ENCODE data around the gene KLF13. TPM values are rescaled to one million over a fixed set of nuclear protein-coding genes. Genes with fewer than 3 reads are reported as not detected.

The KLF13 gene
- total and polyA plus RNA-seq, 2 experiments from 2014 or later, result 23.5 to 28.6 TPM

DNA sequence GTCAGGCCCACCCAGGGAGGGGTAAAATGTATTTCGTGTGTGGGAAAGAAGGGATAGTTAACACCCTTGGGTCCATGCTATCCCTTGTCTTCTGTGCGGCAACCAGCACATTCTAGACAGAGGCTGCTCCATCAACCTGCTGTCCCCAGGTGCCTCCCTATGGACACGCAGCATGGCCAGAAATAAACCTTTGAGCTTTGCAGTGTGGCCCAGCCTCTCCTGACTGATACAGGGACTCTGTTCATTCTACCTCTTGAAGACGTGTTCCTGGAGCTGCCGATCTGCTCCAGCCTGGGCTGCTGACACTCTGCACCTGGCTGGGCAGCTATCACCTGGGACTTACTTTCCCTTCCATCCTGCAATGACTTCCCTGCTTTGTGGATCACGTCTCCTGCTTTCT is 4.1 kb upstream of the KLF13 start:
- H4K20me1 ChIP-seq (replicated peaks; ENCODE audit: insufficient read depth), result peaks cover 4% of the 10 kb centered on the region; the same call in 1 of the 2 replicates
- H2AFZ ChIP-seq, result no peak overlapping the region
- Mint-ChIP-seq H3K4me3 (no peak overlapping the region), H3K9me3 (0 out of 3 replicates have a peak, but pooled peaks cover 4% of the 10 kb centered on the region), H3K27me3 (ENCODE audit: insufficient read depth, low read depth, poor library complexity) (peaks cover 5% of the 10 kb centered on the region), H3K4me1 (peaks cover 15% of the 10 kb centered on the region; the same call in 2 of the 3 replicates), H3K36me3 (ENCODE audit: low read depth) (no peaks in the 10 kb centered on the region), H3K27ac (no peak overlapping the region)
- H3K27ac ChIP-seq (ENCODE audit: low read depth), result no peak overlapping the region
- TF ChIP-seq CREB1 (CRISPR knock-in tag; IDR thresholded peaks at IDR 0.05; ENCODE audit: low read depth), result no peak
- TF ChIP-seq ZNF331 (CRISPR knock-in tag; IDR thresholded peaks at IDR 0.05; ENCODE audit: low read depth), result no peak
- TF ChIP-seq, protein P1, sequence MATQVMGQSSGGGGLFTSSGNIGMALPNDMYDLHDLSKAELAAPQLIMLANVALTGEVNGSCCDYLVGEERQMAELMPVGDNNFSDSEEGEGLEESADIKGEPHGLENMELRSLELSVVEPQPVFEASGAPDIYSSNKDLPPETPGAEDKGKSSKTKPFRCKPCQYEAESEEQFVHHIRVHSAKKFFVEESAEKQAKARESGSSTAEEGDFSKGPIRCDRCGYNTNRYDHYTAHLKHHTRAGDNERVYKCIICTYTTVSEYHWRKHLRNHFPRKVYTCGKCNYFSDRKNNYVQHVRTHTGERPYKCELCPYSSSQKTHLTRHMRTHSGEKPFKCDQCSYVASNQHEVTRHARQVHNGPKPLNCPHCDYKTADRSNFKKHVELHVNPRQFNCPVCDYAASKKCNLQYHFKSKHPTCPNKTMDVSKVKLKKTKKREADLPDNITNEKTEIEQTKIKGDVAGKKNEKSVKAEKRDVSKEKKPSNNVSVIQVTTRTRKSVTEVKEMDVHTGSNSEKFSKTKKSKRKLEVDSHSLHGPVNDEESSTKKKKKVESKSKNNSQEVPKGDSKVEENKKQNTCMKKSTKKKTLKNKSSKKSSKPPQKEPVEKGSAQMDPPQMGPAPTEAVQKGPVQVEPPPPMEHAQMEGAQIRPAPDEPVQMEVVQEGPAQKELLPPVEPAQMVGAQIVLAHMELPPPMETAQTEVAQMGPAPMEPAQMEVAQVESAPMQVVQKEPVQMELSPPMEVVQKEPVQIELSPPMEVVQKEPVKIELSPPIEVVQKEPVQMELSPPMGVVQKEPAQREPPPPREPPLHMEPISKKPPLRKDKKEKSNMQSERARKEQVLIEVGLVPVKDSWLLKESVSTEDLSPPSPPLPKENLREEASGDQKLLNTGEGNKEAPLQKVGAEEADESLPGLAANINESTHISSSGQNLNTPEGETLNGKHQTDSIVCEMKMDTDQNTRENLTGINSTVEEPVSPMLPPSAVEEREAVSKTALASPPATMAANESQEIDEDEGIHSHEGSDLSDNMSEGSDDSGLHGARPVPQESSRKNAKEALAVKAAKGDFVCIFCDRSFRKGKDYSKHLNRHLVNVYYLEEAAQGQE (IDR thresholded peaks at IDR 0.05; ENCODE audit: unreplicated experiment), result no peak
- no peak for TF ChIP-seq NANOG (IDR thresholded peaks at IDR 0.05; ENCODE audit: borderline replicate concordance)
- TF ChIP-seq, protein P2, sequence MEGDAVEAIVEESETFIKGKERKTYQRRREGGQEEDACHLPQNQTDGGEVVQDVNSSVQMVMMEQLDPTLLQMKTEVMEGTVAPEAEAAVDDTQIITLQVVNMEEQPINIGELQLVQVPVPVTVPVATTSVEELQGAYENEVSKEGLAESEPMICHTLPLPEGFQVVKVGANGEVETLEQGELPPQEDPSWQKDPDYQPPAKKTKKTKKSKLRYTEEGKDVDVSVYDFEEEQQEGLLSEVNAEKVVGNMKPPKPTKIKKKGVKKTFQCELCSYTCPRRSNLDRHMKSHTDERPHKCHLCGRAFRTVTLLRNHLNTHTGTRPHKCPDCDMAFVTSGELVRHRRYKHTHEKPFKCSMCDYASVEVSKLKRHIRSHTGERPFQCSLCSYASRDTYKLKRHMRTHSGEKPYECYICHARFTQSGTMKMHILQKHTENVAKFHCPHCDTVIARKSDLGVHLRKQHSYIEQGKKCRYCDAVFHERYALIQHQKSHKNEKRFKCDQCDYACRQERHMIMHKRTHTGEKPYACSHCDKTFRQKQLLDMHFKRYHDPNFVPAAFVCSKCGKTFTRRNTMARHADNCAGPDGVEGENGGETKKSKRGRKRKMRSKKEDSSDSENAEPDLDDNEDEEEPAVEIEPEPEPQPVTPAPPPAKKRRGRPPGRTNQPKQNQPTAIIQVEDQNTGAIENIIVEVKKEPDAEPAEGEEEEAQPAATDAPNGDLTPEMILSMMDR (conservative IDR thresholded peaks at IDR 0.05; ENCODE audit: low read depth in 2 of 2), result no peak
- TF ChIP-seq ZNF114 (CRISPR knock-in tag; IDR thresholded peaks at IDR 0.05), result no peak
- TF ChIP-seq EZH2phosphoT487 (IDR thresholded peaks at IDR 0.05; ENCODE audit: unreplicated experiment), result no peak
- H3K4me1 ChIP-seq (ENCODE audit: insufficient read depth), result peaks cover 15% of the 10 kb centered on the region; the same call in 1 of the 2 replicates
- DNase-seq (ENCODE audit: low spot score), result no peak
- no peak for ATAC-seq
- H3K4me2 ChIP-seq, result no peak overlapping the region
- no peaks in the 10 kb centered on the region for H3K36me3 ChIP-seq (ENCODE audit: insufficient read depth)
- peaks cover 16% of the 10 kb centered on the region; the same call in 1 of the 2 replicates for H3K27me3 ChIP-seq (ENCODE audit: insufficient read depth)
- H3K4me3 ChIP-seq, result no peak overlapping the region
- H3K79me2 ChIP-seq (replicated peaks; ENCODE audit: insufficient read depth), result no peaks in the 10 kb centered on the region
- 0 out of 2 replicates have a peak, but pooled peaks cover 4% of the 10 kb centered on the region for H3F3A ChIP-seq (replicated peaks; ENCODE audit: low read depth)
- no peaks in the 10 kb centered on the region; the same call in 1 of the 2 replicates for H3K9me2 ChIP-seq (ENCODE audit: insufficient read depth)

DNA sequence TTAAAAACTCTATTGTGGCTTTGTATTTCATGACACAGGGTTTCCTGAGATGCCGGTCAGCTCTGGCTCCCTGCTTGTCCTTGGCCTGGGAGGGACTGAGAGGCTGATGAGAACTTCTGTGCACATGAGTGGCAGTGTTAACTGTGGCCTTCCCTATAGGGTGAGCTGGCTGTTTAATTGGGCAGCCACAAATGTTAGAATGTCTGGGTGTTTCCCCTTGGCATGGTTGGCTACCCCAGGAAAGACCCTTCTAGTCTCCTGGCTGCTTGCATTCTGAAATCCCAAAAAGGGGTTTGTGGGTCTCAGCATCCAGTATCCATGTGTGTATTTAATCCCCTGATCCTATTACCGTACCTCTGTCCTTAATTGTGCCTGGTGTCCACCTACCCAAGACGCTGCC is 3.0 kb upstream of the KLF13 start:
- Mint-ChIP-seq H3K4me3 (no peak overlapping the region), H3K4me1 (peaks cover 16% of the 10 kb centered on the region), H3K27me3 (ENCODE audit: insufficient read depth, low read depth, poor library complexity) (peaks cover 7% of the 10 kb centered on the region), H3K36me3 (ENCODE audit: low read depth) (no peaks in the 10 kb centered on the region; the same call in 2 of the 3 replicates), H3K27ac (no peak overlapping the region), H3K9me3 (peaks cover 4% of the 10 kb centered on the region; the same call in 1 of the 3 replicates)
- Histone ChIP-seq H3K79me2 (replicated peaks; ENCODE audit: insufficient read depth) (peaks cover 2% of the 10 kb centered on the region; the same call in 1 of the 2 replicates), H3K4me3 (no peak overlapping the region), H3K27me3 (ENCODE audit: insufficient read depth) (peaks cover 16% of the 10 kb centered on the region; the same call in 1 of the 2 replicates), H3K9me2 (ENCODE audit: insufficient read depth) (no peaks in the 10 kb centered on the region), H4K20me1 (replicated peaks; ENCODE audit: insufficient read depth) (peaks cover 4% of the 10 kb centered on the region; the same call in 1 of the 2 replicates), H3K36me3 (ENCODE audit: insufficient read depth) (no peaks in the 10 kb centered on the region), H2AFZ (no peak overlapping the region), H3K4me2 (no peak overlapping the region), H3K4me1 (ENCODE audit: insufficient read depth) (peaks cover 15% of the 10 kb centered on the region; the same call in 1 of the 2 replicates), H3F3A (replicated peaks; ENCODE audit: low read depth) (0 out of 2 replicates have a peak, but pooled peaks cover 4% of the 10 kb centered on the region), H3K27ac (ENCODE audit: low read depth) (no peak overlapping the region)
- ATAC-seq (no peak), DNase-seq (ENCODE audit: low spot score) (no peak)
- TF ChIP-seq, protein P2 (conservative IDR thresholded peaks at IDR 0.05; ENCODE audit: low read depth in 2 of 2), result no peak
- TF ChIP-seq EZH2phosphoT487 (IDR thresholded peaks at IDR 0.05; ENCODE audit: unreplicated experiment), result no peak
- no peak for TF ChIP-seq NANOG (IDR thresholded peaks at IDR 0.05; ENCODE audit: borderline replicate concordance)
- TF ChIP-seq POLR2AphosphoS5 (IDR thresholded peaks at IDR 0.05; ENCODE audit: low read depth), result no peak
- no peak for TF ChIP-seq ZNF331 (CRISPR knock-in tag; IDR thresholded peaks at IDR 0.05; ENCODE audit: low read depth)
- no peak for TF ChIP-seq ZNF114 (CRISPR knock-in tag; IDR thresholded peaks at IDR 0.05)
- TF ChIP-seq, protein P3, sequence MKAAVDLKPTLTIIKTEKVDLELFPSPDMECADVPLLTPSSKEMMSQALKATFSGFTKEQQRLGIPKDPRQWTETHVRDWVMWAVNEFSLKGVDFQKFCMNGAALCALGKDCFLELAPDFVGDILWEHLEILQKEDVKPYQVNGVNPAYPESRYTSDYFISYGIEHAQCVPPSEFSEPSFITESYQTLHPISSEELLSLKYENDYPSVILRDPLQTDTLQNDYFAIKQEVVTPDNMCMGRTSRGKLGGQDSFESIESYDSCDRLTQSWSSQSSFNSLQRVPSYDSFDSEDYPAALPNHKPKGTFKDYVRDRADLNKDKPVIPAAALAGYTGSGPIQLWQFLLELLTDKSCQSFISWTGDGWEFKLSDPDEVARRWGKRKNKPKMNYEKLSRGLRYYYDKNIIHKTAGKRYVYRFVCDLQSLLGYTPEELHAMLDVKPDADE (IDR thresholded peaks at IDR 0.05), result no peak
- no peak for TF ChIP-seq JUNB (IDR thresholded peaks at IDR 0.05; ENCODE audit: unreplicated experiment)
- no peak for TF ChIP-seq CREB1 (CRISPR knock-in tag; IDR thresholded peaks at IDR 0.05; ENCODE audit: low read depth)
- no peak for TF ChIP-seq STAT1 (IDR thresholded peaks at IDR 0.05; ENCODE audit: unreplicated experiment)
